HepG2 (cell line): ENCODE data around the gene SEZ6L. TPM values are rescaled to one million over a fixed set of nuclear protein-coding genes. Genes with fewer than 3 reads are reported as not detected.

ENCODE experiments used
- ATAC-seq: fragments of 200-7000 bp; cut with Tn5 transposase; 3 replicates; pipeline ENCODE4 v1.9.1; 2020; ENCODE audit warnings: mild to moderate bottlenecking, moderate library complexity
- BruUV-seq: library from RNA; stranded (reverse); fragments of 400-500 nt; replicated peaks from 2 replicates; lab custom pipeline; 2021; lab: Mats Ljungman, UMichigan
- CTCF ChIA-PET: fragments of 300-600 bp; formaldehyde crosslinking; extraction: SDS; loops from one replicate; lab custom pipeline; 2021; ENCODE audit warnings: low total read pairs, inconsistent platforms, low intra/inter-chr PET ratio; lab: Yijun Ruan, JAX
- POLR2A ChIA-PET: fragments of 350-600 bp; sonication (Branson Sonifier 250); formaldehyde crosslinking; loops from one replicate; lab custom pipeline; 2020; ENCODE audit warnings: antibody characterized with exemption, inconsistent platforms; lab: Yijun Ruan, JAX
- DNase-seq: peaks from one replicate; pipeline ENCODE4 v3.0.0-alpha.2; 2015; ENCODE audit warnings: low spot score
- FAIRE-seq: peaks from 3 replicates; lab custom pipeline; 2011; peaks lifted over from hg19 to GRCh38; lab: Jason Lieb, UNC
- H2AFZ ChIP-seq: one replicate; pipeline ENCODE4 v1.6.1; 2011; ENCODE audit warnings: low read length, inconsistent platforms
- H3K27ac ChIP-seq: fragments of 300-600 bp; 3 replicates; pipeline ENCODE4 v1.8.0; 2011; ENCODE audit warnings: mixed run types, mild to moderate bottlenecking, mixed read lengths, low read length, inconsistent platforms; ENCODE audit not compliant: insufficient read depth; ENCODE audit errors: extremely low read length
- H3K27me3 ChIP-seq, 2 experiments: fragments of 200-600 bp in 1 of 2; 2 replicates in 1 of 2; 3 replicates in 1 of 2; pipeline versions ENCODE4 v1.6.0 to v1.8.0; 2011; ENCODE audit warnings: low read length in 2 of 2, mild to moderate bottlenecking in 2 of 2, moderate library complexity in 2 of 2, inconsistent platforms in 1 of 2; ENCODE audit not compliant: insufficient read depth in 2 of 2, control insufficient read depth in 1 of 2
- H3K36me3 ChIP-seq, 2 experiments: fragments of 200-600 bp in 1 of 2; replicated peaks in 1 of 2; 2 replicates in 1 of 2; 3 replicates in 1 of 2; pipeline versions ENCODE4 v1.5.1 to v1.8.0; 2011; ENCODE audit warnings: low read length in 2 of 2, inconsistent platforms in 1 of 2; ENCODE audit not compliant: insufficient read depth in 2 of 2, control insufficient read depth in 1 of 2
- H3K4me1 ChIP-seq: 2 replicates; pipeline ENCODE4 v1.5.1; 2012; ENCODE audit warnings: low read length, inconsistent platforms; ENCODE audit not compliant: insufficient read depth
- H3K4me2 ChIP-seq: 2 replicates; pipeline ENCODE4 v1.6.0; 2011; ENCODE audit warnings: low read depth, low read length, inconsistent platforms
- H3K4me3 ChIP-seq, 3 experiments: fragments of 200-600 bp in 1 of 3; sonication (generic), shearing (Covaris generic) in 1 of 3; replicated peaks in 1 of 3; 2 replicates each; pipeline ENCODE4 v1.5.1; 2011 to 2016; ENCODE audit warnings: low read length in 3 of 3, inconsistent platforms in 2 of 3, low read depth in 2 of 3, mild to moderate bottlenecking in 2 of 3, control low read depth in 1 of 3, mixed read lengths in 1 of 3; ENCODE audit not compliant: insufficient read depth in 1 of 3
- H3K79me2 ChIP-seq: one replicate; pipeline ENCODE4 v1.6.1; 2011; ENCODE audit warnings: low read length, inconsistent platforms; ENCODE audit not compliant: insufficient read depth
- H3K9ac ChIP-seq: 2 replicates; pipeline ENCODE4 v1.6.0; 2011; ENCODE audit warnings: mild to moderate bottlenecking, low read depth, low read length, inconsistent platforms; ENCODE audit not compliant: insufficient read depth
- H3K9me3 ChIP-seq: 2 replicates; pipeline ENCODE4 v1.5.1; 2012; ENCODE audit warnings: mild to moderate bottlenecking, low read length
- H4K20me1 ChIP-seq: 2 replicates; pipeline ENCODE4 v1.6.0; 2011; ENCODE audit warnings: inconsistent platforms, mild to moderate bottlenecking, low read length, moderate library complexity; ENCODE audit not compliant: insufficient read depth
- CREM ChIP-seq, 2 experiments: sonication (generic) in 1 of 2; formaldehyde crosslinking in 1 of 2; IDR thresholded peaks; 2 replicates each; pipeline versions ENCODE4 v1.4.0 to v1.6.1; 2016 to 2020; ENCODE audit warnings: antibody characterized with exemption in 1 of 2, mild to moderate bottlenecking in 1 of 2, missing genetic modification reagents in 1 of 2
- ETV5 ChIP-seq: IDR thresholded peaks from 2 replicates; pipeline ENCODE4 v1.6.1; 2018; ENCODE audit warnings: missing biosample characterization, missing genetic modification reagents, inconsistent platforms, borderline replicate concordance
- SMAD3 ChIP-seq: sonication (generic); formaldehyde crosslinking; IDR thresholded peaks from 2 replicates; pipeline ENCODE4 v1.4.0; 2020; ENCODE audit warnings: missing genetic modification reagents
- STAG1 ChIP-seq: sonication (generic); formaldehyde crosslinking; IDR thresholded peaks from 2 replicates; pipeline ENCODE4 v1.4.0; 2020; ENCODE audit warnings: missing genetic modification reagents
- TP53 ChIP-seq: sonication (generic); formaldehyde crosslinking; conservative IDR thresholded peaks from 2 replicates; pipeline ENCODE4 v1.4.0; 2020; ENCODE audit warnings: missing genetic modification reagents
- YEATS2 ChIP-seq: sonication (generic); formaldehyde crosslinking; IDR thresholded peaks from 2 replicates; pipeline ENCODE4 v1.4.0; 2020; ENCODE audit warnings: missing genetic modification reagents, borderline replicate concordance
- ZNF501 ChIP-seq: sonication (generic); formaldehyde crosslinking; IDR thresholded peaks from 2 replicates; pipeline ENCODE4 v1.5.1; 2020; ENCODE audit warnings: mild to moderate bottlenecking, moderate library complexity, missing genetic modification reagents
- ZNF510 ChIP-seq: sonication (generic); formaldehyde crosslinking; IDR thresholded peaks from 2 replicates; pipeline ENCODE4 v1.4.0; 2020; ENCODE audit warnings: low read depth, mild to moderate bottlenecking, missing genetic modification reagents
- ZNF558 ChIP-seq: sonication (generic); formaldehyde crosslinking; IDR thresholded peaks from 2 replicates; pipeline ENCODE4 v1.9.0; 2022; ENCODE audit warnings: mild to moderate bottlenecking, missing genetic modification reagents, borderline replicate concordance
- ZNF660 ChIP-seq: sonication (generic); formaldehyde crosslinking; IDR thresholded peaks from 2 replicates; pipeline ENCODE4 v1.5.1; 2020; ENCODE audit warnings: mild to moderate bottlenecking, low read depth, missing genetic modification reagents, borderline replicate concordance
- ZNF720 ChIP-seq: sonication (generic); formaldehyde crosslinking; IDR thresholded peaks from 2 replicates; pipeline ENCODE4 v1.4.0; 2020; ENCODE audit warnings: missing genetic modification reagents
- ZNF777 ChIP-seq: sonication (generic); formaldehyde crosslinking; IDR thresholded peaks from 2 replicates; pipeline ENCODE4 v1.4.0; 2020; ENCODE audit warnings: missing genetic modification reagents
- WGBS: methylation state at CpG from one replicate; pipeline ENCODE4 v1.1.6; 2017; ENCODE audit warnings: low lambda C conversion rate; 5-methylcytosine and 5-hydroxymethylcytosine counted together
- in situ Hi-C: cut with HindIII; loops from 2 replicates; pipeline ENCODE4 v1.10.0; 2017; ENCODE audit warnings: low pct_unique_long_range_greater_than_20kb; ENCODE audit not compliant: extremely low pct_ligation_motif_present
- intact Hi-C: fragments of 100-400 bp; cut with micrococcal nuclease; formaldehyde crosslinking; loops from one replicate; pipeline ENCODE4 v1.10.0; 2022; ENCODE audit not compliant: unreplicated experiment
- polyA plus RNA-seq, 8 experiments: library from polyadenylated mRNA; depleted of rRNA in 3 of 8; stranded (reverse) in 7 of 8; unstranded in 1 of 8; fragments of >200 nt; fragmentation: Illumina TruSeq in 4 of 8; extraction: Trizol in 4 of 8; gene quantifications; 2 replicates each; pipeline versions ENCODE4 v1.2.1 to v1.2.3, GENCODE V29; 2011 to 2016; ENCODE audit warnings: low read depth in 4 of 8, missing spikeins in 1 of 8, mixed read lengths in 1 of 8; ENCODE audit not compliant: insufficient read depth in 1 of 8
- total RNA-seq, 5 experiments: library from RNA; depleted of rRNA; stranded (reverse); fragments of >200 nt; fragmentation: Illumina TruSeq; extraction: Trizol; gene quantifications; 2 replicates each; pipeline ENCODE4 v1.2.3, GENCODE V29; 2016; ENCODE audit warnings: low read depth in 1 of 5
- TF ChIP-seq, protein P1 (sequence below): sonication (generic); formaldehyde crosslinking; IDR thresholded peaks from 2 replicates; pipeline ENCODE4 v1.4.0; 2020; ENCODE audit warnings: missing genetic modification reagents, mild to moderate bottlenecking, borderline replicate concordance
- TF ChIP-seq, protein P2 (sequence below): IDR thresholded peaks from 2 replicates; pipeline ENCODE4 v1.6.1; 2016; ENCODE audit warnings: low read depth, missing genetic modification reagents, missing compliant biosample characterization
- TF ChIP-seq, protein P3 (sequence below): sonication (generic); formaldehyde crosslinking; IDR thresholded peaks from 2 replicates; pipeline ENCODE4 v1.9.0; 2021; ENCODE audit warnings: missing genetic modification reagents, borderline replicate concordance

The SEZ6L gene
- total and polyA plus RNA-seq, 2 of the 13 experiments (the other 11 are each of a cell fraction or from before 2014, with no cell fraction given): not detected

DNA sequence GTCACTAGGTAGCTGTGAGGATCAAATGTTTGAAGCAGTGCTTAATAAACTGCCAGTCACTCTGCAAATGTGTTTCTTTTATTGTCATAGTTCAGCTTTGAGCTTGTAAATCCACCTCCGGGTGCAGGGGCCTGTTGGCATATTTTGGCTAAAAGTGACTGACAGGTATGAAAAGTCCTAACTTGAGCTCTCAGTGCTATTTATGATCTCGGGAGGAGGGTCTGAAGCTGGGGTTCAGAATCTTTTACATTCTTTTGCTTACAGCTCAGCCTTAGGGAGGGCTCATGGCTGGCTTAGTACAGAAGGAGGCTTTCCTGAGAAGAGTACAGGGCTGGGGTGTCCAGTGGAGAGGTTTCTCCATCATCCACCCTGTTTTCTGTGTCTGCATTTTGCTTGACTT lies 261.3 kb downstream of the SEZ6L start:
- TF ChIP-seq YEATS2 (CRISPR knock-in tag) (no peak), ZNF510 (CRISPR knock-in tag) (no peak), ETV5 (CRISPR knock-in tag) (no peak), ZNF720 (CRISPR knock-in tag) (no peak), ZNF501 (CRISPR knock-in tag) (no peak), SMAD3 (no peak), TP53 (CRISPR knock-in tag) (no peak), ZNF660 (no peak), ZNF777 (CRISPR knock-in tag) (no peak), STAG1 (no peak), ZNF558 (CRISPR knock-in tag) (no peak), CREM (IDR thresholded peaks at IDR 0.05) (no peak), CREM (CRISPR knock-in tag; IDR thresholded peaks at IDR 0.05) (no peak)
- TF ChIP-seq, protein P1, sequence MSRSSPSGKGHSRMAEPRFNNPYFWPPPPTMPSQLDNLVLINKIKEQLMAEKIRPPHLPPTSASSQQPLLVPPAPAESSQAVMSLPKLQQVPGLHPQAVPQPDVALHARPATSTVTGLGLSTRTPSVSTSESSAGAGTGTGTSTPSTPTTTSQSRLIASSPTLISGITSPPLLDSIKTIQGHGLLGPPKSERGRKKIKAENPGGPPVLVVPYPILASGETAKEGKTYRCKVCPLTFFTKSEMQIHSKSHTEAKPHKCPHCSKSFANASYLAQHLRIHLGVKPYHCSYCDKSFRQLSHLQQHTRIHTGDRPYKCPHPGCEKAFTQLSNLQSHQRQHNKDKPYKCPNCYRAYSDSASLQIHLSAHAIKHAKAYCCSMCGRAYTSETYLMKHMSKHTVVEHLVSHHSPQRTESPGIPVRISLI (CRISPR knock-in tag): no peak
- TF ChIP-seq, protein P2, sequence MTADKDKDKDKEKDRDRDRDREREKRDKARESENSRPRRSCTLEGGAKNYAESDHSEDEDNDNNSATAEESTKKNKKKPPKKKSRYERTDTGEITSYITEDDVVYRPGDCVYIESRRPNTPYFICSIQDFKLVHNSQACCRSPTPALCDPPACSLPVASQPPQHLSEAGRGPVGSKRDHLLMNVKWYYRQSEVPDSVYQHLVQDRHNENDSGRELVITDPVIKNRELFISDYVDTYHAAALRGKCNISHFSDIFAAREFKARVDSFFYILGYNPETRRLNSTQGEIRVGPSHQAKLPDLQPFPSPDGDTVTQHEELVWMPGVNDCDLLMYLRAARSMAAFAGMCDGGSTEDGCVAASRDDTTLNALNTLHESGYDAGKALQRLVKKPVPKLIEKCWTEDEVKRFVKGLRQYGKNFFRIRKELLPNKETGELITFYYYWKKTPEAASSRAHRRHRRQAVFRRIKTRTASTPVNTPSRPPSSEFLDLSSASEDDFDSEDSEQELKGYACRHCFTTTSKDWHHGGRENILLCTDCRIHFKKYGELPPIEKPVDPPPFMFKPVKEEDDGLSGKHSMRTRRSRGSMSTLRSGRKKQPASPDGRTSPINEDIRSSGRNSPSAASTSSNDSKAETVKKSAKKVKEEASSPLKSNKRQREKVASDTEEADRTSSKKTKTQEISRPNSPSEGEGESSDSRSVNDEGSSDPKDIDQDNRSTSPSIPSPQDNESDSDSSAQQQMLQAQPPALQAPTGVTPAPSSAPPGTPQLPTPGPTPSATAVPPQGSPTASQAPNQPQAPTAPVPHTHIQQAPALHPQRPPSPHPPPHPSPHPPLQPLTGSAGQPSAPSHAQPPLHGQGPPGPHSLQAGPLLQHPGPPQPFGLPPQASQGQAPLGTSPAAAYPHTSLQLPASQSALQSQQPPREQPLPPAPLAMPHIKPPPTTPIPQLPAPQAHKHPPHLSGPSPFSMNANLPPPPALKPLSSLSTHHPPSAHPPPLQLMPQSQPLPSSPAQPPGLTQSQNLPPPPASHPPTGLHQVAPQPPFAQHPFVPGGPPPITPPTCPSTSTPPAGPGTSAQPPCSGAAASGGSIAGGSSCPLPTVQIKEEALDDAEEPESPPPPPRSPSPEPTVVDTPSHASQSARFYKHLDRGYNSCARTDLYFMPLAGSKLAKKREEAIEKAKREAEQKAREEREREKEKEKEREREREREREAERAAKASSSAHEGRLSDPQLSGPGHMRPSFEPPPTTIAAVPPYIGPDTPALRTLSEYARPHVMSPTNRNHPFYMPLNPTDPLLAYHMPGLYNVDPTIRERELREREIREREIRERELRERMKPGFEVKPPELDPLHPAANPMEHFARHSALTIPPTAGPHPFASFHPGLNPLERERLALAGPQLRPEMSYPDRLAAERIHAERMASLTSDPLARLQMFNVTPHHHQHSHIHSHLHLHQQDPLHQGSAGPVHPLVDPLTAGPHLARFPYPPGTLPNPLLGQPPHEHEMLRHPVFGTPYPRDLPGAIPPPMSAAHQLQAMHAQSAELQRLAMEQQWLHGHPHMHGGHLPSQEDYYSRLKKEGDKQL (CRISPR knock-in tag): no peak
- TF ChIP-seq, protein P3, sequence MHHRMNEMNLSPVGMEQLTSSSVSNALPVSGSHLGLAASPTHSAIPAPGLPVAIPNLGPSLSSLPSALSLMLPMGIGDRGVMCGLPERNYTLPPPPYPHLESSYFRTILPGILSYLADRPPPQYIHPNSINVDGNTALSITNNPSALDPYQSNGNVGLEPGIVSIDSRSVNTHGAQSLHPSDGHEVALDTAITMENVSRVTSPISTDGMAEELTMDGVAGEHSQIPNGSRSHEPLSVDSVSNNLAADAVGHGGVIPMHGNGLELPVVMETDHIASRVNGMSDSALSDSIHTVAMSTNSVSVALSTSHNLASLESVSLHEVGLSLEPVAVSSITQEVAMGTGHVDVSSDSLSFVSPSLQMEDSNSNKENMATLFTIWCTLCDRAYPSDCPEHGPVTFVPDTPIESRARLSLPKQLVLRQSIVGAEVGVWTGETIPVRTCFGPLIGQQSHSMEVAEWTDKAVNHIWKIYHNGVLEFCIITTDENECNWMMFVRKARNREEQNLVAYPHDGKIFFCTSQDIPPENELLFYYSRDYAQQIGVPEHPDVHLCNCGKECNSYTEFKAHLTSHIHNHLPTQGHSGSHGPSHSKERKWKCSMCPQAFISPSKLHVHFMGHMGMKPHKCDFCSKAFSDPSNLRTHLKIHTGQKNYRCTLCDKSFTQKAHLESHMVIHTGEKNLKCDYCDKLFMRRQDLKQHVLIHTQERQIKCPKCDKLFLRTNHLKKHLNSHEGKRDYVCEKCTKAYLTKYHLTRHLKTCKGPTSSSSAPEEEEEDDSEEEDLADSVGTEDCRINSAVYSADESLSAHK: no peak
- BruUV-seq: no TSS peak
- no peak overlapping the region for H3K9ac ChIP-seq
- peaks cover 10 to 58% of the 10 kb centered on the region in 2 experiments for H3K27me3 ChIP-seq
- 36% methylated on average over 2 of the region's 2 CpGs for WGBS
- ATAC-seq: no peak
- no peak overlapping the region for H3K27ac ChIP-seq
- ChIA-PET CTCF (no interaction called here), POLR2A (no interaction called here)
- intact Hi-C loops (no loop called here), in situ Hi-C loops (no loop called here)
- H3K79me2 ChIP-seq: no peaks in the 10 kb centered on the region
- H3K9me3 ChIP-seq: no peaks in the 10 kb centered on the region
- H4K20me1 ChIP-seq: no peaks in the 10 kb centered on the region
- H3K36me3 ChIP-seq: no peaks in the 10 kb centered on the region
- H2AFZ ChIP-seq: no peak overlapping the region
- no peak for DNase-seq
- H3K4me1 ChIP-seq: peaks cover 5% of the 10 kb centered on the region; the same call in 1 of the 2 replicates
- no peak overlapping the region for H3K4me2 ChIP-seq
- no peak overlapping the region for H3K4me3 ChIP-seq
- FAIRE-seq: no peak
